ENCODE measurements around the gene RGS6.

GRCh38 chr14:72443991-72444441 lies 511.8 kb downstream of the RGS6 start:
- no peak for TF ChIP-seq YY1 (IDR thresholded peaks at IDR 0.05; ENCODE audit: insufficient read depth, insufficient read length)
- no peak for TF ChIP-seq SUZ12 (IDR thresholded peaks at IDR 0.05; ENCODE audit: extremely low read depth, insufficient read depth, insufficient read length)
- TF ChIP-seq ZNF274 (IDR thresholded peaks at IDR 0.05; ENCODE audit: low read depth, low read length): no peak
